Activated naive CD4-positive, alpha-beta T cell treated with anti-CD3 and anti-CD28 coated beads, Interleukin-2, amount 50 U/mL, for 24 hours (primary cell): ENCODE measurements around the gene OTOA.
"Not testable (repeated sequence)": the region's sequence is repeated elsewhere in the genome, so short reads cannot be mapped to it uniquely, and the experiment has no call there.

Experiments
- H3K27ac Mint-ChIP-seq: one replicate; pipeline ENCODE4 v1.8.0; 2021; ENCODE audit warnings: mild to moderate bottlenecking, mixed read lengths
- H3K27me3 Mint-ChIP-seq: one replicate; pipeline ENCODE4 v1.8.0; 2021; ENCODE audit warnings: mixed read lengths
- H3K36me3 Mint-ChIP-seq: one replicate; pipeline ENCODE4 v1.8.0; 2021; ENCODE audit warnings: mixed read lengths
- H3K4me1 Mint-ChIP-seq: one replicate; pipeline ENCODE4 v1.8.0; 2021; ENCODE audit warnings: mixed read lengths
- H3K4me3 Mint-ChIP-seq: one replicate; pipeline ENCODE4 v1.8.0; 2021; ENCODE audit warnings: mild to moderate bottlenecking, mixed read lengths
- H3K9me3 Mint-ChIP-seq: one replicate; pipeline ENCODE4 v1.8.0; 2021; ENCODE audit warnings: mixed read lengths

Gene OTOA

DNA sequence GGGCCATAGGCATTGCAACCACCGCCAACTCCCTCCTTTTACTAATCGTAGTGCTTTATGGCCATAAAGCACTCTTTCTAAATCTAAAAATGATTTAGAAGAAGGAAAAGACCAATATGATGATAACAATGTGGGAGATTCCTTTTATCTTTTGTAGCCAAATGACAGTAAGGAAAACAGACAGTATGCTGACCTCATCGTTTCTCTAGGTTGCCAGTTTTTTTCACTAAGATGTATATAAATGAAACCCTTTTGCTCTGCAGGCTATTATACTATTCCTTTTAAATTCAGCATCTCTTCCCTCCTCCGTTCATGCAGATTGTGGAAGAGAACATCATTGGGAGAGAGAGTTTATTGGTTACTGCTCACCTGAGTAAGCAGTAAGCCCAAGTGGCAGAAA, 25.3 kb downstream of the OTOA start:
- Mint-ChIP-seq H3K4me1 (no peaks in the 10 kb centered on the region), H3K27ac (no peak overlapping the region), H3K27me3 (no peaks in the 10 kb centered on the region), H3K4me3 (no peak overlapping the region), H3K9me3 (no peaks in the 10 kb centered on the region), H3K36me3 (no peaks in the 10 kb centered on the region)

GRCh38 chr16:21690967-21691366, 27.2 kb downstream of the OTOA start:
- not testable (repeated sequence) for H3K36me3 Mint-ChIP-seq, H3K27me3 Mint-ChIP-seq, H3K27ac Mint-ChIP-seq, H3K9me3 Mint-ChIP-seq, H3K4me1 Mint-ChIP-seq, H3K4me3 Mint-ChIP-seq

DNA sequence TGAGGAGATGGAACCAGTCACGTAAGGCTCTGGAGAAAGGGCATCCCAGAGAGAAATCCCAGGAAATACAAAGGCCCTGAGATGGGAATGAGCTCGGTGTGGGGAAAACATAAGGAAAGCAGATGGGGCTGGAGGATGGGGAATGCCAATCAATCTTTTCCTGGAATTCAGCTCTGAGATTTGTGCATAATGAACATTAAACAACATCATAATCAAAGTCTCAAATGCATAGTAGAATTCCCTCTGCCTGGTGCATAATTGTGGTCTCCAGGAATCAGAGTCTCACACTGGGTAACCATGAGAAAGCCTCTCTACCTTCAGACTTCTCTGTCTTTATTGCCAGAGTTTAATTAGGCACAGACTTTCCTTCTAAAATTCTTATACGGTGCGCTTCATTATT, 30.8 kb downstream of the OTOA start:
- Mint-ChIP-seq H3K36me3 (no peaks in the 10 kb centered on the region), H3K9me3 (no peaks in the 10 kb centered on the region), H3K4me1 (no peaks in the 10 kb centered on the region), H3K4me3 (no peak overlapping the region), H3K27ac (no peak overlapping the region), H3K27me3 (no peaks in the 10 kb centered on the region)

DNA sequence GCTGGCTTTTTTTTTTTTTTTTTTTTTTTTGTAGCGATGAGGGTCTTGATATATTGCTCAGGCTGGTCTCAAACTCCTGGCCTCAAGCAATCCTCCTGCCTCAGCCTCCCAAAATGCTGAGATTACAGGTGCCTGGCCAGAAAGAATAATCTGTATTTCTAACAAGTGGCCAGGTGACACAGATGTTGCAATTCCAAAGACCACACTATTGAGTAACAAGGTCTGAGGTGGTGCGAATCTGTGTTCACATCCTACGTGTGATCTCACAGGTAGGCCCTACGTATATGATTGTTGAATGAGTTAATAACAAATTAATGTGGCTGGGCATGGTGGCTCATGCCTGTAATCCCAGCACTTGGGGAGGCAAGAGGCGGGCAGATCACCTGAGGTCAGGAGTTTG, 33.3 kb downstream of the OTOA start:
- Mint-ChIP-seq H3K9me3 (no peaks in the 10 kb centered on the region), H3K27me3 (no peaks in the 10 kb centered on the region), H3K4me1 (no peaks in the 10 kb centered on the region), H3K4me3 (no peak overlapping the region), H3K27ac (no peak overlapping the region), H3K36me3 (no peaks in the 10 kb centered on the region)

DNA sequence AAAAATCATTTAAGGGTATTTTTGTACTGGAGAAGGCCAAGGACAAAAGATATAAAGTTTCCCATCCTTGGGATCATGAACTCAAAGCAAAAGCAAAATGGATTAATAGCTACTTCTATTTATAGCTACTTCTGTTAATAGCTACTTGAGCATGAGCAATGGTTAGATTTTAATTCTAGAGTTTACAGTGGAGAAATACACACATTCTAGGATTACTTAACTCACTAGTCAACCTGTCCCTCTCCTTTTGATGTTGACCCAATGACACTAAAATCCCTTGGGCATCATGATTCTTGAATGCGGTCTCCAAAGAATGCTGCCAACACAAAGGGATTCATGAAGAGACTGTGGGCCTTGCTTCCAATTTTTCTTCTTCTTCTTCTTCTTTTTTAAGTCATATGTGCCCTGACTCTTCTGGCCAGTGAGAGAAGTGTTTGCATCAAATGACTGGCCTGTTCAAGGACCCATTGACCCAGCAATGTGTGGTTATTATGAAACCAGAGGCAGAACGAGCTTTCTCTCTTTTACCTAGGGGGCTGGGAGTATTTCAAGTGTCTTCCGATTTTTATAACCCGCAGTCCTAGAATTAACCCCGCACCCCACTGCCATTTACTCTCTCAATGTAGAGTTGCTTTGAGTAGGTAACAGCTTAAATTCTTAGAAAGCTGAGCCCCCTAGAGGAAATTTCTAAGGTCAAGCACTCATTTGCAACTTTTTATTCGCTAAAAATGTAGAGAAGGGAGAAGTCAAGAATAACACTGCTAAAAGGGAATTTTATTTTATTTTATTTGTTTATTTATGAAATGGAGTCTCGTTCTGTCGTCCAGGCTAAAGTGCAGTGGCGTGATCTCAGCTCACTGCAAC, 34.6 kb downstream of the OTOA start:
- Mint-ChIP-seq H3K4me3 (no peak overlapping the region), H3K27me3 (no peaks in the 10 kb centered on the region), H3K27ac (no peak overlapping the region), H3K9me3 (no peaks in the 10 kb centered on the region), H3K36me3 (no peaks in the 10 kb centered on the region), H3K4me1 (no peaks in the 10 kb centered on the region)

DNA sequence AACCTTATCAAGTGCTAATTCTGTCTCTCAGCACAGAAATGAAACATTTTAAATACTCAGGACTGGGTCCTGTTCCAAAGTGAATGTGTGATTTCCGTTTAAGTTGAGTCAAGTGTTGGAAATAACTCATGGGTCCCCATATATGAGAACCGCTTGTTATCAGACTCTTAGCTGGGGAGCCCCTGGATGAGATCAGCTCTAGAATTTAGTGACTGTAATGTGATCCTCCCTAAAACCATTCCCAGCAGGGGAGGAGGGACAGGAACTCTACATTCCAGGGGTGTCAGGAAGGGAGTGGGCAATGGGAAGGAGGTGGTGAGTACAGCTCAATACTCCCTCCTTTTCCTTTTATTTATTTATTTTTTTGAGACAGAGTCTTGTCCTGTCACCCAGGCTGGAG, 37.5 kb downstream of the OTOA start:
- no peaks in the 10 kb centered on the region for H3K27me3 Mint-ChIP-seq
- H3K27ac Mint-ChIP-seq: no peak overlapping the region
- H3K9me3 Mint-ChIP-seq: no peaks in the 10 kb centered on the region
- no peak overlapping the region for H3K4me3 Mint-ChIP-seq
- no peaks in the 10 kb centered on the region for H3K4me1 Mint-ChIP-seq
- H3K36me3 Mint-ChIP-seq: no peaks in the 10 kb centered on the region

DNA sequence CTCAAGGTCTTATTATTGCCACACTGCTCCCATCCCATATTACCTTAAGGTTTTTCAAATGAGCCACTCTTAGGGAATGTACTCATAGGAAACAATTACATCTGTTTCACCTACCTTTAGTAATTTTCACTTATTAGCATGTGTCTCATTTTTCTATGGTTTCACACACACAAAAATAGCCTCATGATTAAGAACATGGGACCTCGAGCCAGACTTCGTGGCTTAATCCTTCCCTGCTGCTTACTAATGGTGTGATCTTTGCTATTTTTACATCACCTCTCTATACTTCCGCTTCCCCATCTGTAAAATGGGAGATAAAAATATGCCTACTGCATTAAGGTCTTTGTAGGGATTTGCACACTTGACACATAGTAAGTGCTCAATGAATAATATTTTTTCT, 38.5 kb downstream of the OTOA start:
- Mint-ChIP-seq H3K27ac (no peak overlapping the region), H3K9me3 (no peaks in the 10 kb centered on the region), H3K4me1 (no peaks in the 10 kb centered on the region), H3K36me3 (no peaks in the 10 kb centered on the region), H3K27me3 (no peaks in the 10 kb centered on the region), H3K4me3 (no peak overlapping the region)

GRCh38 chr16:21703156-21703555, 39.4 kb downstream of the OTOA start:
- no peaks in the 10 kb centered on the region for H3K9me3 Mint-ChIP-seq
- H3K27me3 Mint-ChIP-seq: no peaks in the 10 kb centered on the region
- H3K4me3 Mint-ChIP-seq: no peak overlapping the region
- H3K4me1 Mint-ChIP-seq: no peaks in the 10 kb centered on the region
- no peaks in the 10 kb centered on the region for H3K36me3 Mint-ChIP-seq
- no peak overlapping the region for H3K27ac Mint-ChIP-seq

- peaks cover 4% of the 10 kb centered on the region for H3K4me1 Mint-ChIP-seq
- no peaks in the 10 kb centered on the region for H3K9me3 Mint-ChIP-seq
- no peaks in the 10 kb centered on the region for H3K36me3 Mint-ChIP-seq
- no peak overlapping the region for H3K27ac Mint-ChIP-seq
- H3K27me3 Mint-ChIP-seq: no peaks in the 10 kb centered on the region
- no peak overlapping the region for H3K4me3 Mint-ChIP-seq
These were observed 39.9 kb downstream of the OTOA start for GRCh38 chr16:21703589-21704174.

DNA sequence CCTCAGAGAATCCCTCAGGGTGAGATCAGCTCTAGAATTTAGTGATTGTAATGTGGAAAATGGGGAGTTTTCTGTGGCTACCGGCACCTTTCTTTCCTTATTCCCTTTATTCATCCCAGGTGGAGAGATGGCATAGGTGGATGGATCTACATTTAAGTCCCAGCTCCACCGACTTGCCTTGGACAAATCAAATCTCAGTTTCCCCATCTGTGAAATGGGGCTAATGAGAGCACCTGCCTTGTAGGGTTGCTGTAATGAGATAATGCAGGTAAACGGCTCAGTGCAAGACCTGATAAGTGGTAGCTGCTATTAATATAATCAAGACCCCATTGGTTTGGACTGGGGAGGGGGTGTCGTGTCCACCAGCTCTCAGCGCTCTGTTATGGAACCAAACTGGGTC, 40.5 kb downstream of the OTOA start:
- no peaks in the 10 kb centered on the region for H3K9me3 Mint-ChIP-seq
- H3K27ac Mint-ChIP-seq: no peak overlapping the region
- no peak overlapping the region for H3K4me3 Mint-ChIP-seq
- H3K36me3 Mint-ChIP-seq: no peaks in the 10 kb centered on the region
- peaks cover 5% of the 10 kb centered on the region for H3K4me1 Mint-ChIP-seq
- H3K27me3 Mint-ChIP-seq: no peaks in the 10 kb centered on the region

- H3K4me3 Mint-ChIP-seq: no peak overlapping the region
- H3K4me1 Mint-ChIP-seq: peaks cover 5% of the 10 kb centered on the region
- no peaks in the 10 kb centered on the region for H3K36me3 Mint-ChIP-seq
- no peaks in the 10 kb centered on the region for H3K27me3 Mint-ChIP-seq
- no peak overlapping the region for H3K27ac Mint-ChIP-seq
- no peaks in the 10 kb centered on the region for H3K9me3 Mint-ChIP-seq
These were observed 41.0 kb downstream of the OTOA start for GRCh38 chr16:21704733-21705132.

DNA sequence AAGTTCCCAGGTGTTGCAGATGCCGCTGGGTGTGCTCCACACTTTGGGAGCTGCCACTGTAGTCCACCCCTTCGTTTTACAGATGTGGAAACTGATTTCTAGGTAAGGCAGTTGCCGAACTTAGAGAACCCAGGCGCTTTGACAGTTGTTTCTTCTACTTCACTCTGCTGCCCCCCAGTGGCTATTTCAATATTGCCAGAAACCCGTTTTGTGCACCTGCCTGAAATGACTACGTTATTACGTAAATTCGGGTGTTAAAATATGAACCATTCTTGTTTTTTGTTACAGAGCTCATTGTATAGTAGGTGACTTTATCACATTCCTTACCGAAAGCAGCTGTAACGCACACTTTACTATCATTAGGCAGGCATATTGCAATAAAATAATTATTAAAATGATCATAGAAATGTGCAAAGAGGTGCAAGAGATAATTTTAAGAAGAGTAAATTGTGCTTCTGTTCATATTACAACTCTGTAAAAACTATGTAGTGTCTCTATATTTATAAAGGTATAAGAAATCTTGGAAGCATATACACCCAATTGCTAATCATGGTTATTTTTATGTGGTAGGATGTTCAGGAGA, 44.9 kb downstream of the OTOA start:
- H3K4me3 Mint-ChIP-seq: no peak overlapping the region
- peak overlapping the region; percentile 30 for H3K27ac Mint-ChIP-seq
- H3K36me3 Mint-ChIP-seq: no peaks in the 10 kb centered on the region
- peaks cover 5% of the 10 kb centered on the region for H3K4me1 Mint-ChIP-seq
- H3K9me3 Mint-ChIP-seq: no peaks in the 10 kb centered on the region
- no peaks in the 10 kb centered on the region for H3K27me3 Mint-ChIP-seq

DNA sequence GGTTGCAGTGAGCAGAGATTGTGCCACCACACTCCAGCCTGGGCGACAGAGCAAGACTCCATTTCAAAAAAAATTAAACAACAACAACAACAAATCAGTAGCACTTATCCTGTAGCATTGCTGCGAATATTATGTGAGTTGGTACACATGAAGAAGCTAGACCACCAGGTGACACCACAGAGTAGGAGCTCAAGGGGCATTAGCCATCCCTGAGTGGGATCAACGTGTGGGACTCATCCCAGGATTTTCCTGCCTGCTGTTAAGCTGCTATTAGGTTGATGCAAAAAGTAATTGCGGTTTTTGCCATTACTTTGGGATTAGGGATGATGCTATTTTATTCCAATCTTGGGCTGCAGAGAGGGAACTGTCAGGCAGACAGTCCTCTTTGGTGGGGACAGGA, 47.2 kb downstream of the OTOA start:
- H3K27ac Mint-ChIP-seq: no peak overlapping the region
- H3K4me3 Mint-ChIP-seq: no peak overlapping the region
- H3K4me1 Mint-ChIP-seq: peaks cover 8% of the 10 kb centered on the region
- H3K36me3 Mint-ChIP-seq: no peaks in the 10 kb centered on the region
- no peaks in the 10 kb centered on the region for H3K27me3 Mint-ChIP-seq
- H3K9me3 Mint-ChIP-seq: no peaks in the 10 kb centered on the region

DNA sequence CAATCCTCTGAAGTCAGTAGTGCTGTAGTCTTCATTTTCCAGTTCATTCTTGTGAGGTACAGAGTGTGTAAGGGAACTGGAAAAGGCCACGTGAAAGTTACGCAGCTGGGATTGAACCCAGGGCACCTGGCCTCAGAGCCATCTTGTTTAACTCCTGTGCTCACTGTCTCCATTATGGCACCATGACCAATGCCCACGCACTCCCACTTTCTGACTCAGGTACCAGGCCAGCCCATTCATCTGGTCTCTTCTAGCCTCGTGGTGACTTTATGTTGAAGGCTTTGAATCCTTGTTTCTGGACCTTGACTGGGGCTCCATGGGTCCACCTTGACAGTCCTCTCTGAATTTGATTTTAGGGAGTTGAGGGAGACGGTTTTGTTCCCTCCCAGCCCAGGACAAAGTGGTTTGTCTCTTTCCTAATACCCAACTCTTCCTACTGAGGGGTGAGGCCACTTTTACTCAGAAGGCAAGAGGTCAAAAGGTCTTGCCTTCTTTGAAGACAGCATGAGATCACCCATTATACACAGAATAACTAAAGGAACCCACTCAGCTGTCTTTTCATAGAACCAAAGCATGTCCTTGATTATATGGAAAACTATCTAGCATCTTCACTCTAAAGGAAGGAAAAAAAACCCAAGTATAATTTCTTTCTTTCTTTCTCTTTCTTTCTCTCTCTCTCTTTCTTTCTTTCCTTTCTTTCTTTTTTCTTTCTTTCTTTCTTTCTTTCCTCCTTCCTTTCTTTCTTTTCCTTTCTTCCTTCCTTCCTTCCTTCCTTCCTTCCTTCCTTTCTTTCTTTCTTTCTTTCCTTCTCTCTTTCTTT, 50.0 kb downstream of the OTOA start:
- Mint-ChIP-seq H3K36me3 (no peaks in the 10 kb centered on the region), H3K4me3 (no peak overlapping the region), H3K4me1 (peaks cover 3% of the 10 kb centered on the region), H3K27ac (no peak overlapping the region), H3K9me3 (no peaks in the 10 kb centered on the region), H3K27me3 (no peaks in the 10 kb centered on the region)

DNA sequence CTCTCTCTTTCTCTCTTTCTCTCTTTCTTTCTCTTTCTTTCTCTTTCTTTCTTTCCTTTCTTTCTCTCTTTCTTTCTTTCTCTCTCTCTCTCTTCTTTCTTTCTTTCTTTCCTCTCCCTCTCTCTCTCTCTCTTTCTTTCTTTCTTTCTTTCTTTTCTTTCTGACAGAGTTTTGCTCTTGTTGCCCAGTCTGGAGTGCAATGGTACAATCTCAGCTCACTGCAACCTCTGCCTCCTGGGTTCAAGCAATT, 50.5 kb downstream of the OTOA start:
- H3K27ac Mint-ChIP-seq: peak overlapping the region; percentile 57
- H3K27me3 Mint-ChIP-seq, H3K9me3 Mint-ChIP-seq, H3K4me3 Mint-ChIP-seq, H3K4me1 Mint-ChIP-seq, H3K36me3 Mint-ChIP-seq: not testable (repeated sequence)

- Mint-ChIP-seq H3K36me3 (no peaks in the 10 kb centered on the region), H3K27ac (no peak overlapping the region), H3K4me3 (no peak overlapping the region), H3K9me3 (no peaks in the 10 kb centered on the region), H3K4me1 (peaks cover 3% of the 10 kb centered on the region), H3K27me3 (no peaks in the 10 kb centered on the region)
These were observed 53.8 kb downstream of the OTOA start for GRCh38 chr16:21717608-21718007.
